OCI-M2 (cell line): Measurements from ENCODE around the gene PPP6R3.

Experiments used
- DNase-seq: peaks from one replicate; lab custom pipeline; 2025; ENCODE audit not compliant: unreplicated experiment; lab: John Stamatoyannopoulos, UW

The PPP6R3 gene

DNA sequence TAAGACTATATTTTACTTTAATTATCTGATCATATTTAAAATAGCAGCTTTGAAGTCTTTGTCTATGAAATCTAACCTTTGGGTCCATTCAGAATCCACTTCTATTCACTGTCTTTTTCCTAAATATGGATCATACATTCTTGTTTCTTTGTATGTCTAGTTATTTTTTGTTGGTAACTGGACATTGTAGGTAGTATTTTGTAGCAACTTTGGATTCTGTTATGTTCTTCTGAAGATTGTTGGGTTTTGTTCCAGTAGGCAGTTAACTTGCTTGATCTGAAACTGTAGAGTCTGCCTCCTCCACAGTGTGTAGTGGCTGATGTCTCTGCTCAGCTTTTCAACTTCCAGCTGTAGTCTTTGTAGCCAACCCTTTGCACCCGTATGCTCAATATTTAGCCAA, 186.3 kb downstream of the PPP6R3 start:
- DNase-seq: no peak

DNA sequence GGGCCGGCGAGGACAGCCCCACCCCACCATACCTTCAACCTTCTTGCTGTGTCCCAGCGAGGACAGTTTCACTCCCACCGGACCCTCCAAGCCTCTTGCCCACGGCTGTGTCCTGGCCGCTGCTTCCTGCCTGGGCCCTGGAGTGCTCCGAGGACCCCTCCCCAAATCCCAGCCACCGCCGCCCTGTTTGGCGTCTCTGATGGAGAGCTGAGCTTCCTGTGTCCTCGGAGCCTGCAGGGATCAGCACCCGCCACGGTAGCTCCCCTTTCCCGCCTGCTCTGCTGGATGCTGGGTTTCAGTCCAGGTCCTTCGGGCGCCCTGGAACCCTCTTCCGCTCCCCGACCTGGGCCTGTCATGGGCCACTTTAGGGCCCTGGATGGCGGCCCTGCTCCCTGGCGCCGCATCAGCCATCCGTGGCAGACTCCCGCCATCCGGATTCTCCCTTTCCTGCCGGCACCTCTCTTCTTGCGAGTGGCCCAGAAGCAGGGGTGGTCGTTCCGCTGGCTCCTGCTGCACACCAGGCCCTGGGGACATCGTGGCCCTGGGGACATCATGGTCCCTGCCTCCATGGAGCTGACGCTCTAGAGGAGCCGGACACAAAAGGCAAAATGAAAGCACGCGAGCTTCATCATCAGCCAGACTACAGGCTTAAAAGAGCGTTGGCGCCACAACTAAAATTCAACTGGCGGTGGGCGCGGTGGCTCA, 189.5 kb downstream of the PPP6R3 start:
- DNase-seq: no peak

DNA sequence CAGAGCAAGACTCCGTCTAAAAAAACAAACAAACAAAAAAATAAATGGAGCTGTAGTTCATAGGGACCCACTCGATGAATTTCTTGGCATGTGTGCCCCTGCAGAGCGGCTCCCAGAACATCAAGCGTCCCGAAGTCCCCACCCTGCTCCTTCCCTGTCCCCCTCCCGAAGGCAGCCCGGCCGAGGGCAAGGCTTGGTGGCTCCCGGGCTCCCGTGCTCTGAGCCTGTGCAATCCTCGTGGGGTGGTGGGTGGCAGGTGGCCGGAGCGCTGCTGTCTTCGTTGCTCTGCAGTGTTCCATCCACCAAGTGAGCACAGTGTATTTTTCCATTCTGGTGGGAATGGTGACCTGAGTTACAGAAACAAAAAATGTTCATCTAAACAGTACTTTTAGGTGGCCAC, 190.2 kb downstream of the PPP6R3 start:
- no peak for DNase-seq

GRCh38 chr11:68651208-68651984, 190.8 kb downstream of the PPP6R3 start:
- DNase-seq: no peak

DNA sequence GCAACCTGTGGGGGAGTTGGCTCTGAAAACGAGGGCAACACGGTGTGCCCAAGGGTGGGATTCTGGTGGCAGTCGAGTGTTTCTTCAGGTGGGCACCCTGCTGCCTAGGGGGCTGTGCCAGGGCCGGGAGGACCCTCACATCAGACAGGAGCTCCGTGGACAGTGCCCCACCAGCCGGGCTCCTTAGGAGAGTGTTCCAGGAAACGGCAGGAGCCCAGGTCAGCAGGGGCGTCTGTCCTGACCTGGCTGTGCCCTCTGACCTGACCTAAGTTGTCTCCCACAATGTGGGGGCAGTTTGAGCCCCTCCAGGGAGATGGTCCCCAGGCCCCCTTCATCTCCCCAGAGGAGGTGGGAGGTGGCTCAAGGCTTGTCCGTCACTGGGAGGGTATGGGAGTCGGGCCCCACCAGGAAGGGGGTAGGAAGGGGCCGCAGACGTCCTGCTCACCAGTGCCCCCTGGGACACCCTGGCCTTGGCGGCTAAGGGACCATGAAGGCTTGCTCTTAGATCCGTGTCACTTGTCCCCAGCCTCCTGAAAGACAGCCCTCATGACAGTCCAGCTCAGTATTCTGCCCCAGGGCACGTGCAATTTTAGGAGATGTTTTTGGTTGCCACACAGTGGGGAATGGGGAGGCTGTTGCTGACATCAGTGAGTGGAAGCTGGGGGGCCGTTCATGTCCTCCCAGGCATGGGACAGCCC, 191.6 kb downstream of the PPP6R3 start:
- no peak for DNase-seq

- DNase-seq: no peak
These were observed 192.2 kb downstream of the PPP6R3 start for GRCh38 chr11:68652683-68653156.

- no peak for DNase-seq
These were observed 193.2 kb downstream of the PPP6R3 start for GRCh38 chr11:68653486-68654430.

- DNase-seq: no peak
These were observed 194.4 kb downstream of the PPP6R3 start for GRCh38 chr11:68654978-68655377.

- no peak for DNase-seq
These were observed 194.9 kb downstream of the PPP6R3 start for GRCh38 chr11:68655406-68655805.

GRCh38 chr11:68655806-68656205, 195.3 kb downstream of the PPP6R3 start:
- no peak for DNase-seq

- no peak for DNase-seq
These were observed 196.6 kb downstream of the PPP6R3 start for GRCh38 chr11:68657021-68657780.

DNA sequence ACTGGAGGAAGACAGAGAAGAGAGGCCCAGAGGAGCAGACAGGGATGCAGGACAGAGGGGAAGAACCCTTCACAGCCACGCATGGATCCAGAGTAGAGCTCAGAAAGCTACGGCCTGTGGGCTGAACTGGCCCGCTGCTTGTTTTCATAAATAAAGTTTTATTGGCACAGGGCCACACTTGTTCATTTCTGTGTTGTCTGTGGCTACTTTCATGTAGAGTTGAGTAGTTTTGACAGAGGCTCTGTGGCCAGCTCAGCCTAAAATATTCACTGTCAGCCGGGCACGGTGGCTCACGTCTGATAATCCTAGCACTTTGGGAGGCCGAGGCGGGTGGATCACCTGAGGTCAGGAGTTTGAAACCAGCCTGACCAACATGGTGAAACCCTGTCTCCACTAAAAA, 197.5 kb downstream of the PPP6R3 start:
- DNase-seq: no peak

DNA sequence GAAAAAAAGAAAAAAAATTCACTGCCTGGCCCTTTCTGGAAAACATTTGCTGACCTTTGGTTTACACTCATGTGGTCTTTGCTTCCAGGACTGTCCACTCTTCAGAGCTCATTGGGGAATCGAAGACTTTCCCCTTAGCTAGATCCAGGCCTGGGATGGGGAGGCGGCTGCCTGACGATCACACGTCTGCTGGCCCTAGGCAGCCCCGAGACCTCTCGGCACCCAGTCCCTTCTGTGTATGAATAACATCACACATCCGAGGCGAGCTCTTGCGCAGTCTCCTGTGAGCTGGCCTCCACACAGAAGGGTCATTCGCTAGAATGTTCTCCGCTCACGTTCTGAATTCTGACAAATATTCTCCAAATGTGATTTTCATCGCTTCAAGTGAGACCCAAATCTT, 198.1 kb downstream of the PPP6R3 start:
- no peak for DNase-seq

DNA sequence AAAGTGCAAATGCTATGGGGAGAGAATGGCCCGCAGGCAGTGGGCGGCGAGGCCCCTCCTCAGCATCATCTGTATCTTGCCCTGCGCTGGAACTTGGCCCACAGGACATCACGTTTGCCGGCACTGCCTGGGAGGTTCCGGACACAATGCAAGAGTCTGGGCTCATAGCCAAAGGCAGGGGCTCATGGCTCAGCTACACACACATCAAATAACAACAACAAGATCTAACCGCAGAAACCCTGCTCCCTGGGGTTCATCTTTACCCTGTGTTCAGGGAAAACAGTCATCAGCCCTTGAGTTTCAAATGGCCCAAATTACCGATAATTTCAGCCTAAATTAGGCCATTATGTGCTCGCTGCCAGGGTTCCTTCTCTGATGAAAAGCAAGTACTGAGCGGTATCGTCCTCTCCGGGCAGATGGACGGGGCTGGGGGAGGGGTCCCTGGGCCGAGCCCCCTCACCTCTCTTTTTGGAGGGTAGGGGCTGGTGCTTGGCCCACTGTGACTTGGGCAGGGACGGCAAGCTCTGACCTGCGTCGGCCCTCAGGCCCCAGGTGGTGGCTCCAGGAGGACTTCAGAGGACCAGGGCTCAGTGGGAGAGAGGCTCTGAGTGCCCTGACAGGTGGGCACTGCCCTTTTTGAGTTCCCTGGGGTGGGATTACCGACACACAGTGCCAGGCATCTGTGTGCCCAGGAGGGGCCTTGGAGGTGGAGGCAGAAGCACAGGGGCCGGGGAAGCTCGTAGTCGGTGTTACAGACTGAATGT, 198.8 kb downstream of the PPP6R3 start:
- no peak for DNase-seq

DNA sequence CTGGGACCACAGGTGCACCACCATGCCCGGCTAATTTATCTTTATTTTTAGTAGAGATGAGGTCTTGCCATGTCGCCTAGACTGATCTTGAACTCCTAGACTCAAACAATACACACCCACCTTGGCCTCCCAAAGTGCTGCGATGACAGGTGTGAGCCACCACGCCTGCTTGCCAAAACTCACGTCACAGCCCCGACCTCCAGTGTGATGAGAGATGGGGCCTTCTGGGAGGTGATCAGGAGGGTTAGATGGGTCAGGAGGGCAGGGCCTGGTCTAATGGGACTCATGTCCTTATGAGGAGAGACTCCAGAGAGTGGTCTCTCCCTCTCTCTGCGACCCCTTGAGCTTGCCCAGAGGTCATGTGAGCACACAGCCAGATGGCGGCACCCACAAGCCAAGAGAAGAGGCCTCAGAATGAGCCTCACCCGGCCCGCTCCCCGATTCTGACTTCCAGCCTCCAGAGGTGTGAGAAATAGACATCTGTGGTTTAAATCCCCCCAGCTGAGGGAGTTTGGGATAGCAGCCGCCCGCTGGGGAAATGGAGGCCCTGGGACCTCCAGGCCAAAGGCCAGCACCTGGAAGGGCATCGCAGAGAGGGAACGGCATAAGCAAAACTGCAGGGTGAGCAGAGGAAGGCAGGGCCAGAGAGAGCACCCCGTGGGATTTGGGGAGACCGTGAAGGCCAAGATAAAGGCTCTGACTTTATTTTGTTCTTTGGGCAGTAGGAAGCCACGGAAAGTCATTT, 199.7 kb downstream of the PPP6R3 start:
- no peak for DNase-seq

DNA sequence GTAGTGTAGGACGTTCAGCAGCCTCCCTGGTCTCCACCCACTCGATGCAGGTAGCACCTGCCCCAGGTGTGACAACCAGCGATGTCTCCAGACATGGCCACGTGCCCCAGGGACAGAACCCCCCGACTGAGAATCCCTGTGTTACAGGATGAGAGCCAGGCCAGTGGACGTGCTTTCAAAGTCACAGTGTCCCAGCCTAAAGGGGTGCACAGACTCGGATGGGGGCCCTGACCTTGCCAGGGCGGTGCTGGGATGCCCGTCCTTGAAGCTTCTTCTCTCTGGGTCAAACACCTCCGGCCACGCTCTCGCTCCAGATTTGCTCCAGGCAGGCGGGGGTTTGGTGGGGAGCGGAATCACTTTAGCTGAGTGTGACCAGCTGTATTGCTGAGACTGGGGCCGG, 200.5 kb downstream of the PPP6R3 start:
- DNase-seq: no peak

DNA sequence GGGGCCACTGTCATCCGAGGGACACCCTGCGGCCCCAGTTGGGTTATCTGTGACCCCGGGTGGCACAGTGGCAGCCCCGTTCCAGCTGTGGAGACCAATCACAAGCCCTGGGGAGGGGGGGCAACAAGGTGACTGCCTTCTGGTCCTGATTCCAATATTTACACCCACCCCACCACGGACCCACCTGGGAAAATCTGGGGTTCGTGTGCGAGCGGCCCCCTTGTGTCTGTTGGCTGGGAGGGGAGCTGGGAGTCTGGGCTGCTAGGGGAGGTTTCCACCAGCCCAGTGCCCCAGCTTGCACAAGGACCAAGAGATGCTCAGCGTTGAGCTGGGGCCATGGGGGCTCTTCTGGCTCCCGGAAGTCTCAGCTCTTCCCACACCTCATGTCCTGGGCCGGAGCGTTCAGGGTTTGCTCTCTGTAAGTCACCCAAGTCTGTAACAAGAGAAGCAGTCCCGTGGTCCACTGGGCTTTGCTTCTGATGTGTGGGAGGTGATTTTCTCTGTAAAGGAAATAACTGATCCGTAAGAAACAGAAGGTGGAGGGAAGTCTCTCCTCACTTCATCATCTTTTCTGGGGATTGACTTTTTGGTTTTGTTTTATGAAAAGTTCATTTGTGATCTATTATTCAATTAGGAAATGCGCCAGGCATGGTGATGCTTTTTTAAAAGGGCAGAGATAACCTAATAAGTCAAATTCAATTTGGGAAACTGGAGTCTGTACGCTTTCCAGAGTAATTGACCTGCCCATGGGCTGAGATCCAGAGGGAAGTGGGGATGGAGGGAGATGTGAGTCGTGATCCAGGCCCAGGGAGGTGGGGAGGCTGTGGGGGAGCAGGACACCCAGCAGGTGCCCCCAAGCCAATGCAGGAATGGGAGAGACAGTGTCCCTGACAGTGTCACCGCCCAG, 201.4 kb downstream of the PPP6R3 start:
- DNase-seq: no peak
